ENCODE data around the gene NIPBL.
"Not testable (repeated sequence)": the region's sequence is repeated elsewhere in the genome, so short reads cannot be mapped to it uniquely, and the experiment has no call there.

The NIPBL gene

GRCh38 chr5:37037840-37038239 lies 161.3 kb downstream of the NIPBL start:
- no peak for DNase-seq

GRCh38 chr5:37039824-37040223 lies 163.3 kb downstream of the NIPBL start:
- DNase-seq: no peak

GRCh38 chr5:37043693-37044092 lies 167.1 kb downstream of the NIPBL start:
- DNase-seq: peak; percentile 36

- DNase-seq: no peak
These were observed 167.6 kb downstream of the NIPBL start for GRCh38 chr5:37044120-37044519.

GRCh38 chr5:37045703-37046102 lies 169.1 kb downstream of the NIPBL start:
- DNase-seq: no peak

- no peak for DNase-seq
These were observed 171.4 kb downstream of the NIPBL start for GRCh38 chr5:37047947-37048346.

- DNase-seq: no peak
These were observed 177.8 kb downstream of the NIPBL start for GRCh38 chr5:37054391-37054790.

- DNase-seq: no peak
These were observed 178.9 kb downstream of the NIPBL start for GRCh38 chr5:37055383-37055990.

- DNase-seq: no peak
These were observed 180.2 kb downstream of the NIPBL start for GRCh38 chr5:37056762-37057161.

GRCh38 chr5:37060030-37060429 lies 183.5 kb downstream of the NIPBL start:
- DNase-seq: no peak

GRCh38 chr5:37063739-37064138 lies 187.2 kb downstream of the NIPBL start:
- DNase-seq: no peak

- no peak for DNase-seq
These were observed 187.9 kb downstream of the NIPBL start for GRCh38 chr5:37064442-37064841.

GRCh38 chr5:37071487-37071886 lies 194.9 kb downstream of the NIPBL start:
- DNase-seq: no peak

GRCh38 chr5:37071901-37072581 lies 195.5 kb downstream of the NIPBL start:
- DNase-seq: no peak

GRCh38 chr5:37075399-37075950 lies 198.9 kb downstream of the NIPBL start:
- no peak for DNase-seq

- DNase-seq: no peak
These were observed 200.6 kb downstream of the NIPBL start for GRCh38 chr5:37077146-37077545.

- DNase-seq: no peak
These were observed 204.1 kb downstream of the NIPBL start for GRCh38 chr5:37080697-37081096.

GRCh38 chr5:37082977-37083376 lies 206.4 kb downstream of the NIPBL start:
- not testable (repeated sequence) for DNase-seq

GRCh38 chr5:37086026-37086425 lies 209.5 kb downstream of the NIPBL start:
- not testable (repeated sequence) for DNase-seq

GRCh38 chr5:37086466-37087173 lies 210.1 kb downstream of the NIPBL start:
- no peak for DNase-seq

GRCh38 chr5:37088009-37088408 lies 211.4 kb downstream of the NIPBL start:
- DNase-seq: peak; percentile 64

GRCh38 chr5:37090123-37090726 lies 213.7 kb downstream of the NIPBL start:
- peak; percentile 17 for DNase-seq

GRCh38 chr5:37090781-37091180 lies 214.2 kb downstream of the NIPBL start:
- DNase-seq: no peak

Data from hematopoietic multipotent progenitor cell treated with erythropoietin and hydrocortisone succinate and interleukin-3 and kit ligand, for 6 days (in vitro differentiated cells).